Activated CD8-positive, alpha-beta memory T cell treated with anti-CD3 and anti-CD28 coated beads, Interleukin-2, amount 10 ng/mL, durations not matched to agents 7 days and 5 days (primary cell): ENCODE measurements around the gene TMEM107. TPM values are rescaled to one million over a fixed set of nuclear protein-coding genes. Genes with fewer than 3 reads are reported as not detected.
"Not testable (repeated sequence)": the region's sequence is repeated elsewhere in the genome, so short reads cannot be mapped to it uniquely, and the experiment has no call there.

Source experiments
- ATAC-seq: fragments of 150-1000 bp; cut with Tn5 transposase; one replicate; pipeline ENCODE4 v1.10.0; 2021; ENCODE audit warnings: moderate library complexity
- CTCF ChIA-PET: fragments of 350-600 bp; sonication (Branson Sonifier 250); formaldehyde crosslinking; loops from one replicate; lab custom pipeline; 2021; ENCODE audit warnings: antibody characterized with exemption; lab: Charles Lee
- DNase-seq: peaks from one replicate; pipeline ENCODE4 v3.0.0-alpha.2; 2020
- H3K27ac Mint-ChIP-seq: one replicate; pipeline ENCODE4 v1.8.0; 2021; ENCODE audit warnings: mild to moderate bottlenecking, mixed read lengths
- H3K27me3 Mint-ChIP-seq: one replicate; pipeline ENCODE4 v1.8.0; 2021; ENCODE audit warnings: mixed read lengths
- H3K36me3 Mint-ChIP-seq: one replicate; pipeline ENCODE4 v1.8.0; 2021; ENCODE audit warnings: mild to moderate bottlenecking, mixed read lengths
- H3K4me1 Mint-ChIP-seq: one replicate; pipeline ENCODE4 v1.8.0; 2021; ENCODE audit warnings: mixed read lengths
- H3K4me3 Mint-ChIP-seq: one replicate; pipeline ENCODE4 v1.8.0; 2021; ENCODE audit warnings: mild to moderate bottlenecking, moderate library complexity, mixed read lengths
- H3K9me3 Mint-ChIP-seq: one replicate; pipeline ENCODE4 v1.8.0; 2022; ENCODE audit warnings: low read depth, mixed read lengths
- total RNA-seq, 2 experiments: library from RNA; stranded (reverse); gene quantifications; one replicate each; pipeline ENCODE4 v1.2.3, GENCODE V29; 2021

Gene TMEM107
- total RNA-seq: 10 to 100 TPM; 29.9 to 61.0 TPM

DNA sequence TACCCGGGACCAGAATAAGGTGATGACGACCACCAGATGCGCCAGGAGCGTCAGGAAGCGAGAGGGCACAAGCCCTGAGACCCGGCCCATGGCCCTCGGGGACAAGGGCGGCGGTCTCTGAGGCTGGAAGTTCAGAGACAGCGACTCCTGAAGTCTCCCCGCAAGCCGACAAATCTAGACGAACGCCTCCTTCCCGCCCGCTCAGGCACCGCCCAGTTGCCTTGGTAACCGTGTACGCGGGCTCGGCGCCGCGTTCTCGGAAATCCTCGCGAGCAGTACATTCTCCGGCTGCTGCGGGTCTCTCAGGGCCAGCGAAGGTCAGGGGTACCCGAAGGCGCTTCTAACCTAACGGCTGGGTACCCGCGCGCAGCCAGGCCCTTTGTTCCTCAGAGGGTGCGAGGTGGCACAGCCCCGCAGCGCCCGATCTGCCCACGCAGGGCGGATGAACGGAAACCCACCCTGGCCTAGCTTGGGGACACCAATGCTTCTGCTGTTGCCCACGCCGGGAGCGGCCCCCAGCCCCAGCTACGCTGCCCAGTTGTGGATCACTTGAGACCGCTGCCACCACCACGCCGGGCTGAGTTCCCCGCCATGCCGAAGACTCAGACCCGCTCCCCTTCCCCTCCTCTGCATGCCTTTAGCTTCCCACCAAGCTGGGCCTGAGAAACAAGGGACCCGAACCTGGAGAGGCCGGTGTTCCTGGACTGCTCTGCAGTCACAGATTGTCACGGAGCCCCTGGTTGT is at the start of gene TMEM107:
Gene TMEM107, minus strand, starts transcription at position 184 of the 744 bp plus-strand sequence. Its CDS starts 94 bp downstream, at position 90.
- peak; percentile 93 for DNase-seq
- no peaks in the 10 kb centered on the region for H3K27me3 Mint-ChIP-seq
- CTCF ChIA-PET: interaction anchor here (0.6 to 3.1 kb wide), 7 partner anchors 9 to 660 kb away, joined by 3 to 15 read pairs (median 4); partner anchors contain the start of gene BORCS6
- ATAC-seq: peak; percentile 63
- peak within 1 kb of the TSS; percentile 84 for H3K4me3 Mint-ChIP-seq
- H3K4me1 Mint-ChIP-seq: peaks cover 43% of the 10 kb centered on the region
- H3K27ac Mint-ChIP-seq: peak within 1 kb of the TSS; percentile 87
- H3K9me3 Mint-ChIP-seq: no peaks in the 10 kb centered on the region
- H3K36me3 Mint-ChIP-seq: no peaks in the 10 kb centered on the region

DNA sequence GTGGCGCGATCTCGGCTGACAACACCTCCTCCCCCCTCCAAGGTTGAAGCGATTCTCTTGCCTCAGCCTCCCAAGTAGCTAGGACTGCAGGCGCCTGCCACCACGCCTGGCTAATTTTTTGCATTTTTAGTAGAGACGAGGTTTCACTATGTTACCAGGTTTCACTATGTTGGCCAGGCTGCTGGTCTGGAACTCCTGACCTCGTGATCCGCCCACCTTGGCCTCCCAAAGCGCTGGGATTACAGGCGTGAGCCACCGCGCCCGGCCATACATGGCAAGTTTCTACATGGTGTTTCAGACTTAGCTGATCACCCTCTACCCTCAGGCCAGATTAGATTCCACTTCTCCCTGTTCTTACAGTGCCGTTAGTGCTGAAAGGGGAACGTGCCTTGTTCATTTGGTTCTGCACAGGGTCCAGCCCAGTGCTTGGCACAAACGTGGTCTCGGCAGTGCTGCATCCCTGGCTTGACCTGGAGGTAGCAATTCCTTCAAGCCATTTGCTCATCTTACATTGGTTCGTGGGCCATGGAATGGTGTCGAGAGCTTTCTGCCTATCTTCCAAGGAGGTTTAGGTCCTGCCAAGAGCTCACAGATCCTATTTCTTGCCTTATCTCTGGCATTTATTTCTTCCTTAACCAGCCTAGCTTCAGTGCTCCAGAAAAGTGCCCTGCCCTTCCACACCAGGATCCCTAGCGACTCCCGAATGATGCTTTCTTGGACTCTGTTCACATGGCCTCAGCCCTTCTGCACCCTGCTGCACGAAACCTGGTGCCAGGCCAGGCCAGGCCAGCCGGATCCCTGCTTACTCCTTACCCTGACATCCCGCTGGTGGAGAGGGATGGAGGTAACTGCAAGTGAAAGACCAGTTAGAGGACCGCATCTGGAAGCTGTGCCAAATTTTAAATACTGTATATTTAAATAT is 49.0 kb upstream of the TMEM107 start:
- Mint-ChIP-seq H3K27me3 (no peaks in the 10 kb centered on the region), H3K36me3 (peaks cover 33% of the 10 kb centered on the region), H3K4me1 (peaks cover 42% of the 10 kb centered on the region), H3K9me3 (no peaks in the 10 kb centered on the region), H3K27ac (peak overlapping the region; percentile 70), H3K4me3 (no peak overlapping the region)
- CTCF ChIA-PET: interaction anchor here (0.6 to 8.6 kb wide), 11 partner anchors 10 to 151 kb away, joined by 3 to 124 read pairs (median 5); partner anchors contain the start of genes AURKB, BORCS6, CTC1 and KRABD2
- ATAC-seq (no peak), DNase-seq (no peak)

DNA sequence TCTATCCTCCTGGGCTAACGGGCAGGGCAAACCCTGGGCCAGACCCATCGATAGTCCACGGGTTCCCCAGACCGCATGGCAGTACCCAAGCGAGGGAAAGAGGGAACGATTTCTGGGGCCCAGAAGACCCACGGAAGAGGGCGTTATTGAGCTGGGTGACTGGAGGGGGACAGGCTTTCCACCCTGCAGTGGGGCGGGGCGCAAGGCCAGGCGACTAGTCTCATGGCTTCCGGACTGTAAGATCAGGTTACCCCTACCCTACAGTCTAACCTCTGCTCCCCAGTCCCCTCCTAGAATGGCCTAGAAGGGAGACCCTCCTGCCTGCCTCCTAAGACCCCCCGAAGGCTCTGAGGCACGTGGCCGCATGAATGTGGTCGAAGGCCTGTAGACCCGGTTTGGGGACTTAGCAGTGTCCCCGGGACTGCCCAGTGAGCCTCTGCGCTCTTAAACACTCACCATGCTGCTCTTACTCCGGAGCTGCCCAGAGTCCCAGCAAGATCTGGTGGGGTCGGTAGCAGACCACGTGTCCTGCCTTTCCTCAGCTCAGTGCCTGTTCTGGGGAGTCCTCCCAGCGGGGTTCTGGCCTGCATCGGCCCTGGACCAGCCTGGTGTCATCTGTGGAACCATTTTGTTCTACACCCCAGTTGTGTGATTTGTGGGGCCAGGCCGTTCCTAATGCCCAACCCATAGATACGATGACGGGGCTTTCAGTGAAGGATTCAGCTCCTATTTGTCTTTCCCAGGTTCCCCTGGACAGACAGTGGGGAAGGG is 47.4 kb upstream of the TMEM107 start:
- H3K27me3 Mint-ChIP-seq: no peaks in the 10 kb centered on the region
- H3K9me3 Mint-ChIP-seq: no peaks in the 10 kb centered on the region
- CTCF ChIA-PET: interaction anchor here (0.6 to 8.6 kb wide), 20 partner anchors 10 to 388 kb away, joined by 3 to 124 read pairs (median 5); partner anchors contain the start of genes ALOXE3, AURKB, BORCS6 and CTC1
- H3K27ac Mint-ChIP-seq: peak overlapping the region; percentile 97
- H3K4me3 Mint-ChIP-seq: peak overlapping the region; percentile 95
- peaks cover 49% of the 10 kb centered on the region for H3K4me1 Mint-ChIP-seq
- H3K36me3 Mint-ChIP-seq: peaks cover 20% of the 10 kb centered on the region
- peak; percentile 17 for ATAC-seq
- DNase-seq: peak; percentile 81

DNA sequence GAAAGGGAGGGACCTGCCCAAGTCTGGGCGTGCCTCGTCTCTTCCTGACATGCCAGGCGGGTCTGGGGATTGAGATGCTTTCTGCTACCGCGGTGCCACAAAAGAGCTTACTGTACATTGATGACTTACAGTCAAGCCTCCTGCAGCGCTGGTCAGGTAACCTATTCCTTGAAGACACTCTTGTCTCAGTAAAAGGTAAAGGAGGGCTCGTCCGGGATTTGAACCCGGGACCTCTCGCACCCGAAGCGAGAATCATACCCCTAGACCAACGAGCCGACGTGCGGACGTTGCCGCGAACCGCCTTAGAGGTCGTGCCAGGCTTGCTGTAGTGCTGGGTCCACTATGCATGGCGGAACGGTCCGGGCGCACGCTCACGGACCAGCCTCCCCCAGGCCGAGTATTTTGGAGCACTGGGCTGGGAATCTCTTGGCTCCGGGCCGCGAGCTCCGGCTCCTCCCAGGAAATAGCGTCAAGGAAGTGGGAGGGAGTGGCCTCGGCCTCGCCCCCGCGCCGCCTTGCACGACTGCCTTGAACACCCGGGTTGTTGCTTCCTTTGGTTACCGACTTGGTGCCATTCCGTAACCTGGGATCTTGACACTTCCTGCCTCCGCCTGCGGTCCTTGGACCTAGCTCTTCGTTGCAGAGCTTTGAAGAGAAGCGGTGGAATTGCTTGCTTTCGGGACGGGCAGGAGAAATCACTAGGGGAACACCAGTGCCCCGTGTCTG is 46.6 kb upstream of the TMEM107 start:
- H3K4me1 Mint-ChIP-seq: peaks cover 51% of the 10 kb centered on the region
- H3K27me3 Mint-ChIP-seq: no peaks in the 10 kb centered on the region
- peak; percentile 94 for DNase-seq
- peaks cover 16% of the 10 kb centered on the region for H3K36me3 Mint-ChIP-seq
- H3K27ac Mint-ChIP-seq: peak overlapping the region; percentile 97
- peak; percentile 52 for ATAC-seq
- H3K4me3 Mint-ChIP-seq: peak overlapping the region; percentile 95
- CTCF ChIA-PET: interaction anchor here (0.6 to 8.6 kb wide), 21 partner anchors 9 to 1060 kb away, joined by 3 to 124 read pairs (median 9); partner anchors contain the start of genes ALOXE3, AURKB, BORCS6 and CTC1
- H3K9me3 Mint-ChIP-seq: no peaks in the 10 kb centered on the region

DNA sequence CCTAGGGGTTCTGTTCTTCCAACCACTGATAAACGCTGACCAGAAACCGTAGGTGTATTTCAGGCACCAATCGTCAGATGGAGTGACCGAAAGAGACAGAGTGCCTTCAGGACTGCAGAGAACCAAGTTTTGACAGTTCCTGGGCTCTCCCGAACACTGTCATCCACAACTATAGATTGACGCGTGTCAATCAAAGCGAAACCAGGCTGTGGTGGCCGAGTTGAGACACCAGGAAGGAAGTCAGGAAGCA is 46.1 kb upstream of the TMEM107 start:
- DNase-seq: peak; percentile 92
- Mint-ChIP-seq H3K4me1 (peaks cover 48% of the 10 kb centered on the region), H3K36me3 (peaks cover 11% of the 10 kb centered on the region), H3K9me3 (no peaks in the 10 kb centered on the region), H3K27ac (peak overlapping the region; percentile 97), H3K4me3 (peak overlapping the region; percentile 95), H3K27me3 (no peaks in the 10 kb centered on the region)
- CTCF ChIA-PET: interaction anchor here (0.6 to 8.6 kb wide), 19 partner anchors 11 to 1060 kb away, joined by 3 to 124 read pairs (median 9); partner anchors contain the start of genes ALOXE3, AURKB, BORCS6 and CTC1
- peak; percentile 57 for ATAC-seq

DNA sequence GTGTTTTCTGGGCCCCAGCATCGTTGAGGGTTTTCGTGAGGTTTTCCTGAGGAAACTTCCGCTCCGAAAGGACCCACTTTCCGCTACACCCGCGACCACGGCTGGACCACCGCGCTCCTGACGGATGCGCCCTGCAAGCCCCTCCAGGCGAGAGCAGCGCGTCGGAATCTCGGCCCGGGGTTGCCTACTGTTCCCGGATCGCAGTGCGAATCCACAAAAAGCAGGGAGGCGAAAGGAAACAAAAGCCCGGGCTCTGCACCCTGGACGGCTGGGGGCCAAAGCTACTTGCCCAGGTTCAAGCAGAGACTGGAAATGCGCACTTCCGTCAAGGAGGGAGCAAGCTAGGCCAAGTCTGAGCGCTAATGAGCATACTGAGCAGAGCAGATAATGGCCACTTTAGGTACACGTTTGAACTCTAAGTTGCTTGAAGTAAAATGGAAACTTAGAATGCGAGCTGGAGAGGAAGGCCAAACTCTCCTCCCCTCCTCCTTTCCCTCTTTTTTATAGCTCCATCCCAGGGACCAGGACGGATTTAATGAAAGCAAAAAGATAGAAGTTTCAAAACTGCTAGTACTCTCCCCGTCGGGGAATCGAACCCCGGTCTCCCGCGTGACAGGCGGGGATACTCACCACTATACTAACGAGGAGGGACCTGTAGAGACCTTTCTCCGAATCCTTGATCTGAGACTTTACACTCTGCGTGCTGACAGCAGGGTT is 45.6 kb upstream of the TMEM107 start:
- Mint-ChIP-seq H3K4me3 (peak overlapping the region; percentile 95), H3K4me1 (peaks cover 44% of the 10 kb centered on the region), H3K27me3 (no peaks in the 10 kb centered on the region), H3K27ac (peak overlapping the region; percentile 97), H3K9me3 (no peaks in the 10 kb centered on the region), H3K36me3 (peaks cover 7% of the 10 kb centered on the region)
- ATAC-seq (peak; percentile 59), DNase-seq (peak; percentile 93)
- CTCF ChIA-PET: interaction anchor here (1.0 to 8.6 kb wide), 16 partner anchors 11 to 103 kb away, joined by 3 to 124 read pairs (median 15); partner anchors contain the start of genes ALOXE3, AURKB, BORCS6 and CTC1

DNA sequence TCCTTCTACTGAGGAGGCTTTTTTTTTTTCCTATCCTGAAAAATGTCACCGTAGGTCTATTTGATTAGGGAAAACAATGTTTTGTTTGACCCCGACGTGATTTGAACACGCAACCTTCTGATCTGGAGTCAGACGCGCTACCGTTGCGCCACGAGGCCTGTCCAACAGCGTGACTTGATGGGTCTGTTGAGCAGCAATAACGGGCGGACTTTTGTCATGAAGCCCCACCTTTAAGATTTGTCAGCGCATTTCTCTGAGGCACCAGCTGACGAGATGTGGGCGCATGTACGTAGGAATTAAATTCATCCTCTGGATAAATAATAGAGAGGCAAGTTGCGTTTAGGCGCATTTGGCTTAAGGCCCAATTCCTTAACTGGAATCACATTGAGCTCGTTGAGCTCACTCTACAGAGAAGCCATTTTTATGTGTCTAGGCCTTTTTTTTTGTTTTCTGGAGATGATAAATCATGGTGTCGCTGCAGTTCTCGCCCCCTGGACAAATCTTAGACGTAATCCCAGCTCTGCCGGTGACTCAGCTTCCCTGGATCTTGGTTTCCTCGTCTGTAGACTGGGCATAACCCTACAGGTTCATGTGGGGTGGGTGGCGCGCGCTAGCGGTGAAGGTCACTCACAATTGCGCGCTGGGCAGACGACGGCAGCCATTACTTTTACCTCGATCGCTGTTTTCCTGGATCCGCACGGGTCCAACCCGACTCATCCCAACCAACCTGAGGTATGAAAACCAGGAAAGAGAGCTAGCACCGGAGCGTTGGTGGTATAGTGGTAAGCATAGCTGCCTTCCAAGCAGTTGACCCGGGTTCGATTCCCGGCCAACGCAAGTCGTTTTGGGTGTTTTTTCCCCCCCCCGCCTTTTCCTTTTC is 44.8 kb upstream of the TMEM107 start:
- DNase-seq (peak; percentile 93), ATAC-seq (peak; percentile 20)
- CTCF ChIA-PET: interaction anchor here (1.0 to 8.6 kb wide), 16 partner anchors 10 to 156 kb away, joined by 3 to 124 read pairs (median 15); partner anchors contain the start of genes ALOXE3, AURKB, BORCS6 and CTC1
- Mint-ChIP-seq H3K27ac (peak overlapping the region; percentile 97), H3K4me1 (peaks cover 36% of the 10 kb centered on the region), H3K36me3 (peaks cover 2% of the 10 kb centered on the region), H3K27me3 (no peaks in the 10 kb centered on the region), H3K4me3 (peak overlapping the region; percentile 95), H3K9me3 (no peaks in the 10 kb centered on the region)

DNA sequence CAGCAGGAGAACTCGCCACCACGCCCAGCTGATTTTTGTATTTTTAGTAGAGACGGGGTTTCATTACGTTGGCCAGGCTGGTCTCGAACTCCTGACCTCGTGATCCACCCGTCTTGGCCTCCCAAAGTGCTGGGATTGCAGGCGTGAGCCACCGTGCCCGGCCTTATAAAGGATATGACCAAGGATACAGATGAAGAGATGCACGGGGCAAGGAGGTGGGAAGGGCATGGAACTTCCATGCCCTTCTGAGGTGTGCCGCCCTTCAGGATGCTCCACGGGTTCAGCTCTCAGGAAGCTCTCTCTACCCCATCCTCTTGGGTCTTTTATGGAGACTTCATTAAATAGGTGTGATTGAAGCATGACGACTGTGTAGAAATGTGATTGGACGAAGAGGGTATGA is 37.8 kb upstream of the TMEM107 start:
- not testable (repeated sequence) for H3K27ac Mint-ChIP-seq, H3K4me3 Mint-ChIP-seq, H3K27me3 Mint-ChIP-seq, DNase-seq, H3K9me3 Mint-ChIP-seq, ATAC-seq
- Mint-ChIP-seq H3K4me1 (peaks cover 16% of the 10 kb centered on the region), H3K36me3 (peaks cover 12% of the 10 kb centered on the region)
- CTCF ChIA-PET: interaction anchor here (0.8 kb wide), 1 partner anchor 10 kb away, joined by 3 read pairs; no protein-coding TSS in a partner anchor

DNA sequence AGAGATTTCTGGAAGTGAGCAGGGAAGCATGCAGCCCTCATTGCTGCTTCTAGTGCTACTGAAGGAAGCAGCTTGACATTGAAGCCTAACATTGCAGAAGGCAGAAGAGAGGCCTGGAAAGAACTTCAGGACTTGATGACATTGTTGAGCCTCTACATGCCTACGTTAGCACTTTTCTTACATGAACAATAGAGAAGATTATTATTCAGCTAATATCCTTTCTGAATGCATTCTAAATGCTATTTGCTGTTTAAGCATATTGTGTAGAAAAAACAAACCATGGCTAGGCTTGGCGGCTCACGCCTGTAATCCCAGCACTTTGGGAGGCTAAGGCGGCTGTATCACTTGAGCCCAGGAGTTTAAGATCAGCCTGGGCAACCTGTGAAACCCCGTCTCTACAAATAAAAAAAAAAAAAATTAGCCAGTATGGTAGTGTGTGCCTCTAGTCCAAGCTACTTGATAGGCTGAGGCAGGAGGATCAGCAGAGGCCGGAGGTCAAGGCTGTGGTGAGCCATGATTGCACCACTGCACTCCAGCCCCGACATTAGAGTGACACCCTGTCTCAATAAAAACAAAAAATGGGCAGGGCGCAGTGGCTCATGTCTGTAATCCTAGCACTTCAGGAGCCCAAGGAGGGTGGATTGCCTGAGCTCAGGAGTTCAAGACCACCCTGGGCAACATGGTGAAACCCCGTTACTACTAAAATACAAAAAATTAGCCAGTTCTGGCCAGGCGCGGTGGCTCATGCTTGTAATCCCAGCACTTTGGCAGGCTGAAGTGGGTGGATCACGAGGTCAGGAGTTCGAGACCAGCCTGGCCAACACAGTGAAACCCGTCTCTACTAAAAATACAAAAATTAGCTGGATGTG is 36.4 kb upstream of the TMEM107 start:
- Mint-ChIP-seq H3K27me3 (no peaks in the 10 kb centered on the region), H3K27ac (no peak overlapping the region), H3K4me1 (peaks cover 21% of the 10 kb centered on the region), H3K9me3 (no peaks in the 10 kb centered on the region), H3K4me3 (no peak overlapping the region), H3K36me3 (peaks cover 18% of the 10 kb centered on the region)
- DNase-seq: no peak
- no peak for ATAC-seq
- CTCF ChIA-PET: interaction anchor here (0.9 to 2.7 kb wide), 3 partner anchors 9 to 139 kb away, joined by 3 to 25 read pairs (median 3); no protein-coding TSS in a partner anchor
